Right lobe of liver (tissue), 4 donors: ENCODE measurements around the gene PPP4R3A.
"Not testable (repeated sequence)": the region's sequence is repeated elsewhere in the genome, so short reads cannot be mapped to it uniquely, and the experiment has no call there.

Source experiments
- CTCF ChIP-seq, 4 donors: fragments of 200-600 bp in 3 of 4; fragments of 450-650 bp in 1 of 4; IDR thresholded peaks; one replicate each; pipeline versions ENCODE4 v1.5.1 to v1.8.0; 2016 to 2022; ENCODE audit warnings: antibody characterized with exemption in 4 of 4, mild to moderate bottlenecking in 2 of 4
- POLR2A ChIP-seq: fragments of 450-650 bp; IDR thresholded peaks from one replicate; pipeline ENCODE4 v1.6.1; 2017; ENCODE audit warnings: antibody characterized with exemption, mild to moderate bottlenecking
- donor health status: DM: no; HTN: no; CAD: no.
- donor health status: DM: no; HTN: no; CAD: no.
- donor health status: DM: no; HTN: yes; CAD: no.

DNA sequence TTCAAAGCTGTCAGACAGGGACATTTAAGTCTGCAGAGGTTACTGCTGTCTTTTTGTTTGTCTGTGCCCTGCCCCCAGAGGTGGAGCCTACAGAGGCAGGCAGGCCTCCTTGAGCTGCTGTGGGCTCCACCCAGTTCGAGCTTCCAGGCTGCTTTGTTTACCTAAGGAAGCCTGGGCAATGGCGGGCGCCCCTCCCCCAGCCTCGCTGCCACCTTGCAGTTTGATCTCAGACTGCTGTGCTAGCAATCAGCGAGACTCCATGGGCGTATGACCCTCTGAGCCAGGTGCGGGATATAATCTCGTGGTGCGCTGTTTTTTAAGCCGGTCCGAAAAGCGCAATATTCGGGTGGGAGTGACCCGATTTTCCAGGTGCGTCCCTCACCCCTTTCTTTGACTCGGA, 73.8 kb downstream of the PPP4R3A start:
- not testable (repeated sequence) for TF ChIP-seq CTCF (IDR thresholded peaks at IDR 0.05); POLR2A
